IMR-90 (cell line): ENCODE data around the gene BMPER. TPM values are rescaled to one million over a fixed set of nuclear protein-coding genes. Genes with fewer than 3 reads are reported as not detected.

Experiments used
- ATAC-seq: fragments of 200-7000 bp; cut with Tn5 transposase; 2 replicates; pipeline ENCODE4 v1.9.1; 2020; ENCODE audit warnings: low read depth, mild to moderate bottlenecking, moderate library complexity
- BruUV-seq: library from RNA; stranded (reverse); fragments of 400-500 nt; replicated peaks from 2 replicates; lab custom pipeline; 2021; lab: Mats Ljungman, UMichigan
- CTCF ChIA-PET: fragments of 300-600 bp; formaldehyde crosslinking; extraction: SDS; loops from one replicate; lab custom pipeline; 2021; ENCODE audit warnings: antibody characterized with exemption; lab: Yijun Ruan, JAX
- POLR2A ChIA-PET: fragments of 300-600 bp; sonication (Branson Sonifier 250); formaldehyde crosslinking; loops from one replicate; lab custom pipeline; 2022; ENCODE audit warnings: antibody characterized with exemption; ENCODE audit not compliant: unreplicated experiment; lab: Charles Lee
- DNase-seq: peaks from one replicate; pipeline ENCODE4 v3.0.0; 2013
- H2AFZ ChIP-seq: replicated peaks from 2 replicates; pipeline ENCODE3; 2013; ENCODE audit warnings: low read length, mild to moderate bottlenecking; ENCODE audit not compliant: poor library complexity
- H2AK5ac ChIP-seq: 2 replicates; pipeline ENCODE4 v1.6.1; 2013; ENCODE audit warnings: low read depth, low read length, inconsistent platforms
- H2AK9ac ChIP-seq: replicated peaks from 2 replicates; pipeline ENCODE3; 2013; ENCODE audit warnings: mild to moderate bottlenecking, low read depth, low read length, moderate library complexity; ENCODE audit not compliant: poor library complexity
- H2BK120ac ChIP-seq: 2 replicates; pipeline ENCODE4 v1.6.1; 2013; ENCODE audit warnings: low read depth, low read length, inconsistent platforms
- H2BK15ac ChIP-seq: 3 replicates; pipeline ENCODE4 v1.6.1; 2013; ENCODE audit warnings: low read depth, low read length, inconsistent platforms
- H2BK20ac ChIP-seq: 2 replicates; pipeline ENCODE4 v1.6.1; 2013; ENCODE audit warnings: low read depth, mild to moderate bottlenecking, inconsistent platforms, low read length, moderate library complexity
- H2BK5ac ChIP-seq: 2 replicates; pipeline ENCODE4 v1.6.1; 2013; ENCODE audit warnings: mild to moderate bottlenecking, low read depth, low read length, inconsistent platforms; ENCODE audit not compliant: poor library complexity, severe bottlenecking
- H3K14ac ChIP-seq: replicated peaks from 2 replicates; pipeline ENCODE4 v1.6.1; 2013; ENCODE audit warnings: low read depth, low read length, inconsistent platforms
- H3K18ac ChIP-seq: 2 replicates; pipeline ENCODE4 v1.6.1; 2013; ENCODE audit warnings: low read depth, low read length, control low read depth
- H3K23ac ChIP-seq: 2 replicates; pipeline ENCODE4 v1.6.1; 2013; ENCODE audit warnings: low read depth, low read length, inconsistent platforms
- H3K27ac ChIP-seq: 2 replicates; pipeline ENCODE4 v1.5.1; 2013; ENCODE audit warnings: mild to moderate bottlenecking, control low read depth, low read length; ENCODE audit not compliant: insufficient read depth
- H3K27me3 ChIP-seq: 2 replicates; pipeline ENCODE4 v1.6.1; 2013; ENCODE audit warnings: low read length; ENCODE audit not compliant: control insufficient read depth, insufficient read depth
- H3K36me3 ChIP-seq: 2 replicates; pipeline ENCODE4 v1.6.1; 2013; ENCODE audit warnings: low read length, mixed read lengths; ENCODE audit not compliant: control insufficient read depth, insufficient read depth
- H3K4ac ChIP-seq: 2 replicates; pipeline ENCODE4 v1.6.1; 2013; ENCODE audit warnings: low read depth, low read length, inconsistent platforms
- H3K4me1 ChIP-seq: 2 replicates; pipeline ENCODE4 v1.6.1; 2013; ENCODE audit warnings: low read length, mixed read lengths; ENCODE audit not compliant: control insufficient read depth, insufficient read depth
- H3K4me2 ChIP-seq: 2 replicates; pipeline ENCODE4 v1.6.1; 2013; ENCODE audit warnings: low read depth, mild to moderate bottlenecking, control low read depth, low read length, moderate library complexity
- H3K4me3 ChIP-seq: 2 replicates; pipeline ENCODE4 v1.5.1; 2013; ENCODE audit warnings: low read depth, mild to moderate bottlenecking, control low read depth, low read length, moderate library complexity; ENCODE audit not compliant: insufficient read depth
- H3K56ac ChIP-seq: 2 replicates; pipeline ENCODE4 v1.6.1; 2013; ENCODE audit warnings: low read length, inconsistent platforms; ENCODE audit not compliant: insufficient read depth; ENCODE audit errors: extremely low read depth
- H3K79me1 ChIP-seq, 2 experiments: 2 replicates each; pipeline ENCODE4 v1.6.1; 2013; ENCODE audit warnings: low read length in 2 of 2, inconsistent platforms in 1 of 2, low read depth in 1 of 2
- H3K9ac ChIP-seq: 2 replicates; pipeline ENCODE4 v1.6.1; 2013; ENCODE audit warnings: low read depth, low read length, control low read depth
- H3K9me1 ChIP-seq: 2 replicates; pipeline ENCODE4 v1.6.1; 2013; ENCODE audit warnings: low read length, inconsistent platforms; ENCODE audit not compliant: insufficient read depth
- H3K9me3 ChIP-seq: 2 replicates; pipeline ENCODE4 v1.6.1; 2013; ENCODE audit warnings: low read length; ENCODE audit not compliant: control insufficient read depth, insufficient read depth
- H4K20me1 ChIP-seq: 2 replicates; pipeline ENCODE4 v1.6.1; 2013; ENCODE audit warnings: low read length, inconsistent platforms; ENCODE audit not compliant: insufficient read depth
- H4K5ac ChIP-seq: 2 replicates; pipeline ENCODE4 v1.6.1; 2013; ENCODE audit warnings: mild to moderate bottlenecking, low read depth, low read length, control low read depth
- H4K8ac ChIP-seq, 2 experiments: 2 replicates each; pipeline ENCODE4 v1.6.1; 2013; ENCODE audit warnings: low read depth in 2 of 2, low read length in 2 of 2, control low read depth in 1 of 2, inconsistent platforms in 1 of 2
- H4K91ac ChIP-seq: 2 replicates; pipeline ENCODE4 v1.6.1; 2013; ENCODE audit warnings: low read depth, low read length, inconsistent platforms; ENCODE audit not compliant: insufficient read depth
- BHLHE40 ChIP-seq: fragments of 150-350 bp; IDR thresholded peaks from 2 replicates; pipeline ENCODE4 v1.6.1; 2016; ENCODE audit warnings: mild to moderate bottlenecking, low read depth, low read length
- CHD1 ChIP-seq: IDR thresholded peaks from 2 replicates; pipeline ENCODE4 v1.6.1; 2012; ENCODE audit warnings: low read depth, low read length, improper control_type of control experiment
- FOS ChIP-seq: fragments of 150-350 bp; IDR thresholded peaks from 2 replicates; pipeline ENCODE4 v1.6.1; 2016; ENCODE audit warnings: low read depth, low read length
- POLR2A ChIP-seq: IDR thresholded peaks from 2 replicates; pipeline ENCODE4 v1.6.1; 2012; ENCODE audit warnings: mild to moderate bottlenecking, low read depth, low read length
- RFX5 ChIP-seq: IDR thresholded peaks from 2 replicates; pipeline ENCODE4 v1.8.0; 2012; ENCODE audit warnings: low read depth, mild to moderate bottlenecking, low read length, moderate library complexity
- SMC3 ChIP-seq: fragments of 150-350 bp; IDR thresholded peaks from 2 replicates; pipeline ENCODE4 v1.6.1; 2016; ENCODE audit warnings: low read depth, mild to moderate bottlenecking, antibody characterized with exemption, low read length, moderate library complexity
- WGBS, 2 experiments: methylation state at CpG; one replicate each; pipeline versions ENCODE4 v1.1.5 to v1.1.7; 2013; ENCODE audit warnings: missing lambda C conversion rate in 2 of 2; ENCODE audit not compliant: insufficient read length in 1 of 2; ENCODE audit errors: extremely low coverage in 2 of 2; 5-methylcytosine and 5-hydroxymethylcytosine counted together
- dilution Hi-C: fragments of 300-500 bp; cut with HindIII; formaldehyde crosslinking; loops from one replicate; pipeline ENCODE4 v1.14.3; 2018; ENCODE audit warnings: low sequenced_read_pairs; ENCODE audit not compliant: unreplicated experiment
- in situ Hi-C: fragments of 300-500 bp; cut with MboI; formaldehyde crosslinking; loops from 3 replicates; pipeline ENCODE4 v1.14.3; 2019; ENCODE audit warnings: low sequenced_read_pairs, inconsistent platforms, mixed read lengths
- intact Hi-C: fragments of 100-400 bp; cut with micrococcal nuclease; formaldehyde crosslinking; loops from 2 replicates; pipeline ENCODE4 v1.10.0; 2022
- polyA plus RNA-seq, 3 experiments: library from polyadenylated mRNA; depleted of rRNA; stranded (reverse); fragments of >200 nt; gene quantifications; 2 replicates each; pipeline ENCODE4 v1.2.3, GENCODE V29; 2012; ENCODE audit warnings: low replicate concordance in 1 of 3
- total RNA-seq: library from RNA; depleted of rRNA; stranded (reverse); fragments of >200 nt; gene quantifications from 2 replicates; pipeline ENCODE4 v1.2.3, GENCODE V29; 2012
- TF ChIP-seq, protein P1 (sequence below): conservative IDR thresholded peaks from 2 replicates; pipeline ENCODE4 v1.5.1; 2012; ENCODE audit warnings: mild to moderate bottlenecking, low read depth, low read length, improper control_type of control experiment

Gene BMPER
- total and polyA plus RNA-seq, 2 of the 4 experiments (the other 2 are of a cell fraction): 6.2 to 7.9 TPM

DNA sequence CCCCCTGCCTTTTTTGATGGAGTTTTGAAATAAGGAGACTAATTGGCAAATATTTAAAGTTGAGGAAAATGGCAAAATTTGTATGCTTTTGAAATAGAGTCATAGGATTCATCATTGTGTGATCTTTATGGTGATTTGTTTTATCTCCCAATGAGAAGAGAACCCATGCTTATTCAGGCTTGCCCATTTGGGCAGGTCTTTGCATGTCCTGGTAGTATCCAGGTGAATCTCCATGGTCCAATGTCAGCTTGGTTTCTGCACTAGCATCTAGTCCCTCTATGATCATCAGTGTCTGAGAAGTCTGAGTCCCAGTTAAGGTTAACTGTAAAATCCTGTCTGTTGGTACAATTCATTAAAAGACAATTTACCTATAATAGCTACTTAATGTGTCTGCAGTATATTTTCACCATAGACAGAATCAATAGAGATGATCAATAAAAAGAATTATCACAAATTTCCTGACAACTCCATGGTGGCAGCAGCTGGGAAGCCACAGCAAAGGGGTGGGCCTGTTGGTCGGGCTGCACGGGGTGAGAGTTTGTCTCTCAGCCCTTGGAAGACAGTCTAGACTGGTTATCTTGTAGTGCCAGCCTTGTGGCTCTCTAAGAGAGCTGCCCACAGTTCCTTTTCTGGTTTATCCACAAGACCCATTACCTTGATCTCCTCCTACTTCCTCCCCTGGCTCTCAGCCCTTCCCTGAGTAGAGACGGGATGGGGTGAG, 22.2 kb upstream of the BMPER start:
- Histone ChIP-seq H2BK15ac (peak overlapping the region; percentile 20; the same call in 1 of the 3 replicates), H3K4me3 (no peak overlapping the region), H3K4ac (no peak overlapping the region), H3K4me2 (no peak overlapping the region), H4K5ac (no peak overlapping the region), H4K20me1 (no peaks in the 10 kb centered on the region), H3K27ac (no peak overlapping the region), H2AFZ (no peak overlapping the region), H3K79me1 (no peaks in the 10 kb centered on the region), H3K23ac (no peak overlapping the region), H2BK20ac (no peak overlapping the region; the same call in 1 of the 2 replicates), H3K18ac (no peak overlapping the region), H3K9ac (no peak overlapping the region), H4K8ac (no peak overlapping the region), H3K56ac (no peak overlapping the region), H2AK9ac (no peak overlapping the region), H3K9me3 (peaks cover 3% of the 10 kb centered on the region; the same call in 1 of the 2 replicates), H3K14ac (no peak overlapping the region), H2BK5ac (no peak overlapping the region), H2AK5ac (peak overlapping the region; percentile 27; the same call in 1 of the 2 replicates), H2BK120ac (no peak overlapping the region), H4K91ac (no peak overlapping the region), H3K4me1 (peaks cover 15% of the 10 kb centered on the region), H3K9me1 (peaks cover 9% of the 10 kb centered on the region; the same call in 1 of the 2 replicates), H3K27me3 (peaks cover 5% of the 10 kb centered on the region), H3K36me3 (no peaks in the 10 kb centered on the region)
- BruUV-seq: no TSS peak
- ChIA-PET CTCF (interaction anchor here (1.6 kb wide), 1 partner anchor 12 kb away, joined by 4 read pairs; no protein-coding TSS in a partner anchor), POLR2A (no interaction called here)
- WGBS, 2 experiments: 100% methylated on average over 2 of the region's 3 CpGs; no CpG with 5 or more reads in 1 of the 2 experiments
- DNase-seq: no peak
- ATAC-seq: no peak
- dilution Hi-C loops: no loop called here
- TF ChIP-seq SMC3 (no peak), POLR2A (no peak), FOS (no peak), RFX5 (no peak), BHLHE40 (no peak), CHD1 (no peak)
- TF ChIP-seq, protein P1, sequence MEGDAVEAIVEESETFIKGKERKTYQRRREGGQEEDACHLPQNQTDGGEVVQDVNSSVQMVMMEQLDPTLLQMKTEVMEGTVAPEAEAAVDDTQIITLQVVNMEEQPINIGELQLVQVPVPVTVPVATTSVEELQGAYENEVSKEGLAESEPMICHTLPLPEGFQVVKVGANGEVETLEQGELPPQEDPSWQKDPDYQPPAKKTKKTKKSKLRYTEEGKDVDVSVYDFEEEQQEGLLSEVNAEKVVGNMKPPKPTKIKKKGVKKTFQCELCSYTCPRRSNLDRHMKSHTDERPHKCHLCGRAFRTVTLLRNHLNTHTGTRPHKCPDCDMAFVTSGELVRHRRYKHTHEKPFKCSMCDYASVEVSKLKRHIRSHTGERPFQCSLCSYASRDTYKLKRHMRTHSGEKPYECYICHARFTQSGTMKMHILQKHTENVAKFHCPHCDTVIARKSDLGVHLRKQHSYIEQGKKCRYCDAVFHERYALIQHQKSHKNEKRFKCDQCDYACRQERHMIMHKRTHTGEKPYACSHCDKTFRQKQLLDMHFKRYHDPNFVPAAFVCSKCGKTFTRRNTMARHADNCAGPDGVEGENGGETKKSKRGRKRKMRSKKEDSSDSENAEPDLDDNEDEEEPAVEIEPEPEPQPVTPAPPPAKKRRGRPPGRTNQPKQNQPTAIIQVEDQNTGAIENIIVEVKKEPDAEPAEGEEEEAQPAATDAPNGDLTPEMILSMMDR: no peak
- intact Hi-C loops: no loop called here
- in situ Hi-C loops: no loop called here
